ENCODE data around the gene SYNE2.

DNA sequence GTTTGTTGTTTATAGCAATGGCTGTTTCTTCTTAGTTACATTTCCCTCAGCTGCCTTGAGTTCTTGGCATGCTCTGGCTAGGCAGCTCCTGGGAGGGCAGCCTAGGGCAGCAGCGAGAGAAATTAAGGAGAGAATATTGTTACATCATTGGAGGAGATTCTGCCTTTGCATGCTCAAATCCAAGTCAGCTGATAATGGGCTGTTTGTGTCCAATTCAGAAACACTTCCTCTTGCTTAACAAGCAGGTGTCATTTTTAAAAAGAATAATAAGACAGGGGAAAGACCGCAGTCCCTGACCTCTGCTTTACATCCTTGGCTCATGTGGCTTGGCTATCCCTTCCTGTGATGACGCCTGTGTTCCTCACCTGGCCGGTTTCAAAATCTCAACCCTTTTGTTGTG lies 364.5 kb downstream of the SYNE2 start:
- no peak for TF ChIP-seq CTCF (conservative IDR thresholded peaks at IDR 0.05; ENCODE audit: low read depth, low read length)
- no peak for TF ChIP-seq EZH2phosphoT487 (IDR thresholded peaks at IDR 0.05; ENCODE audit: borderline replicate concordance, low read length)
- TF ChIP-seq EZH2 (IDR thresholded peaks at IDR 0.05; ENCODE audit: low read length, unreplicated experiment), result no peak

All from PC-3 (cell line).